Measurements from ENCODE around the gene ELL2. TPM values are rescaled to one million over a fixed set of nuclear protein-coding genes. Genes with fewer than 3 reads are reported as not detected.

Gene ELL2
- total and polyA plus RNA-seq, 12 donors: 10.5 to 68.2 (median 27.2) TPM

GRCh38 chr5:95850391-95850894 lies 111.2 kb downstream of the ELL2 start:
- Histone ChIP-seq H3K36me3 (no peaks in the 10 kb centered on the region), H3K4me3 (no peak overlapping the region), H3K9me3 (no peaks in the 10 kb centered on the region), H3K27ac (no peak overlapping the region), H3K4me1 (peaks cover 0 to 17% (median 0%) of the 10 kb centered on the region in 9 donors), H3K27me3 (no peaks in the 10 kb centered on the region)
- no peak for DNase-seq
- intact Hi-C loops (cut with DNase I): loop anchor here in 3 of 10 donors (5.0 to 10.0 kb wide), 4 partner anchors 208 to 854 kb away; no protein-coding TSS in a partner anchor
- peak in 1 of 8 donors; percentile 23 for ATAC-seq
- WGBS, 2 donors: 76 to 82% methylated on average over 5 of the region's 5 CpGs
- no peak for TF ChIP-seq CTCF (IDR thresholded peaks at IDR 0.05)

GRCh38 chr5:95848701-95849100 lies 113.0 kb downstream of the ELL2 start:
- 54 to 65% methylated on average over 3 of the region's 3 CpGs for WGBS, 2 donors
- intact Hi-C loops (cut with DNase I): loop anchor here in 9 of 10 donors (5.0 to 10.0 kb wide), 5 partner anchors 116 to 294 kb away; partner anchors contain the start of genes ARSK (in 2 of the 9), SKIC3 (in 2 of the 9), RFESD (in 1 of the 9) and RHOBTB3 (in 1 of the 9)

GRCh38 chr5:95847261-95847592 lies 114.4 kb downstream of the ELL2 start:
- TF ChIP-seq CTCF (IDR thresholded peaks at IDR 0.05): peak in 3 of 9 donors; percentile 13 to 36 (median 14)
- no peaks in the 10 kb centered on the region for H3K9me3 ChIP-seq
- H3K27ac ChIP-seq: no peak overlapping the region
- no peaks in the 10 kb centered on the region for H3K36me3 ChIP-seq
- no peaks in the 10 kb centered on the region for H3K27me3 ChIP-seq
- H3K4me3 ChIP-seq: no peak overlapping the region
- peaks cover 0 to 36% (median 10%) of the 10 kb centered on the region in 9 donors for H3K4me1 ChIP-seq
- WGBS, 2 donors: 16 to 24% methylated on average over 1 of the region's 1 CpG
- no peak for ATAC-seq
- intact Hi-C loops (cut with DNase I): loop anchor here (1.0 to 10.0 kb wide), 12 partner anchors 64 to 292 kb away; partner anchors contain the start of genes ARSK (in 2 of the 10), SKIC3 (in 2 of the 10), RFESD (in 1 of the 10) and RHOBTB3 (in 1 of the 10)
- no peak for DNase-seq

More at GRCh38 chr5:95848701-95849100, 113.0 kb downstream of the ELL2 start:
- no peak for TF ChIP-seq CTCF (IDR thresholded peaks at IDR 0.05)
- H3K36me3 ChIP-seq: no peaks in the 10 kb centered on the region
- H3K4me1 ChIP-seq: peaks cover 0 to 24% (median 0%) of the 10 kb centered on the region in 9 donors
- no peaks in the 10 kb centered on the region for H3K27me3 ChIP-seq
- DNase-seq: no peak
- H3K4me3 ChIP-seq: no peak overlapping the region
- H3K27ac ChIP-seq: peak overlapping the region in 1 of 10 donors; percentile 10
- no peaks in the 10 kb centered on the region for H3K9me3 ChIP-seq
- ATAC-seq: no peak

- Histone ChIP-seq H3K4me3 (no peak overlapping the region), H3K36me3 (no peaks in the 10 kb centered on the region), H3K27ac (no peak overlapping the region), H3K4me1 (peaks cover 0 to 41% (median 12%) of the 10 kb centered on the region in 9 donors), H3K27me3 (no peaks in the 10 kb centered on the region), H3K9me3 (no peaks in the 10 kb centered on the region)
- ATAC-seq: peak; percentile 56 to 84 (median 72)
- intact Hi-C loops (cut with DNase I): loop anchor here (1.0 to 10.0 kb wide), 12 partner anchors 64 to 292 kb away; partner anchors contain the start of genes ARSK (in 2 of the 10), SKIC3 (in 2 of the 10), RFESD (in 1 of the 10) and RHOBTB3 (in 1 of the 10)
- DNase-seq: peak in 1 of 2 donors; percentile 71
- 75% methylated on average over 7 of the region's 7 CpGs for WGBS, 2 donors
- TF ChIP-seq CTCF (IDR thresholded peaks at IDR 0.05): peak; percentile 92 to 98 (median 96)
These were observed 114.9 kb downstream of the ELL2 start for GRCh38 chr5:95846554-95847260.

Measured in heart right ventricle (tissue), 16 donors.